Measurements from ENCODE around the gene EPYC.
A peak's percentile ranks its signal among the peaks of the same experiment; 100 is the strongest.

EPYC gene

GRCh38 chr12:91004872-91005271 lies at the start of gene EPYC:
Gene EPYC (minus strand): TSS chr12:91004972. CDS start chr12:91002565, 2,407 bp downstream.
- DNase-seq: no peak

- DNase-seq: no peak
These were observed 49.4 kb upstream of the EPYC start for GRCh38 chr12:91053951-91054715.

- DNase-seq: no peak
These were observed 47.3 kb upstream of the EPYC start for GRCh38 chr12:91052026-91052425.

- no peak for DNase-seq
These were observed 39.8 kb upstream of the EPYC start for GRCh38 chr12:91044586-91044985.

- no peak for DNase-seq
These were observed 38.6 kb upstream of the EPYC start for GRCh38 chr12:91043408-91043807.

GRCh38 chr12:91040096-91040755 lies 35.5 kb upstream of the EPYC start:
- DNase-seq: no peak

- DNase-seq: no peak
These were observed 32.5 kb upstream of the EPYC start for GRCh38 chr12:91037276-91037675.

- peak; percentile 11 for DNase-seq
These were observed 28.5 kb upstream of the EPYC start for GRCh38 chr12:91033251-91033650.

- DNase-seq: no peak
These were observed 18.7 kb upstream of the EPYC start for GRCh38 chr12:91023326-91024004.

GRCh38 chr12:91021076-91021475 lies 16.3 kb upstream of the EPYC start:
- DNase-seq: no peak

- no peak for DNase-seq
These were observed 14.7 kb upstream of the EPYC start for GRCh38 chr12:91019455-91019854.

GRCh38 chr12:91017511-91018263 lies 12.9 kb upstream of the EPYC start:
- DNase-seq: no peak

- DNase-seq: no peak
These were observed 12.3 kb upstream of the EPYC start for GRCh38 chr12:91017043-91017442.

GRCh38 chr12:91009319-91009950 lies 4.7 kb upstream of the EPYC start:
- no peak for DNase-seq

GRCh38 chr12:91007531-91008290 lies 2.9 kb upstream of the EPYC start:
- DNase-seq: no peak

- DNase-seq: no peak
These were observed 1.0 kb downstream of the EPYC start for GRCh38 chr12:91003737-91004136.

- DNase-seq: no peak
These were observed 3.5 kb downstream of the EPYC start for GRCh38 chr12:91001306-91001705.

GRCh38 chr12:90999966-91000365 lies 4.8 kb downstream of the EPYC start:
- DNase-seq: no peak

GRCh38 chr12:90999527-90999926 lies 5.2 kb downstream of the EPYC start:
- DNase-seq: no peak

GRCh38 chr12:90995010-90995409 lies 9.8 kb downstream of the EPYC start:
- no peak for DNase-seq

GRCh38 chr12:90991952-90992465 lies 12.8 kb downstream of the EPYC start:
- no peak for DNase-seq

GRCh38 chr12:90990611-90991010 lies 14.2 kb downstream of the EPYC start:
- DNase-seq: no peak

Data from GDM1 (cell line).